K562 (cell line): ENCODE data around the gene DPP9.

ENCODE experiments used
- CBX8 ChIP-seq: fragments of 200-600 bp; sonication (generic); IDR thresholded peaks from 2 replicates; pipeline ENCODE4 v1.6.1; 2012; ENCODE audit warnings: borderline replicate concordance, mixed run types, low read depth, mild to moderate bottlenecking, moderate library complexity, mixed read lengths, low read length, control low read depth, inconsistent platforms; ENCODE audit not compliant: poor library complexity, severe bottlenecking; ENCODE audit errors: extremely low read depth
- CTCF ChIP-seq, 3 experiments: IDR thresholded peaks in 2 of 3; conservative IDR thresholded peaks in 1 of 3; 2 replicates each; pipeline ENCODE4 v1.5.1; 2011 to 2012; ENCODE audit warnings: low read length in 3 of 3, mild to moderate bottlenecking in 3 of 3, control low read depth in 2 of 3, improper control_type of control experiment in 1 of 3, inconsistent platforms in 1 of 3, low read depth in 1 of 3, mixed read lengths in 1 of 3, moderate library complexity in 1 of 3; ENCODE audit not compliant: insufficient read depth in 2 of 3
- EWSR1 ChIP-seq: fragments of 450-650 bp; IDR thresholded peaks from 2 replicates; pipeline ENCODE4 v1.6.1; 2018; ENCODE audit warnings: borderline replicate concordance, mild to moderate bottlenecking, low read depth, moderate library complexity; ENCODE audit not compliant: partially characterized antibody
- EZH2 ChIP-seq: IDR thresholded peaks from 2 replicates; pipeline ENCODE4 v1.6.1; 2012; ENCODE audit warnings: low read depth, mild to moderate bottlenecking, inconsistent platforms, low read length, borderline replicate concordance
- MAFK ChIP-seq: IDR thresholded peaks from 2 replicates; pipeline ENCODE4 v1.6.1; 2011; ENCODE audit warnings: low read length, improper control_type of control experiment
- MAX ChIP-seq: sonication (generic); formaldehyde crosslinking; IDR thresholded peaks from 2 replicates; pipeline ENCODE4 v1.9.0; 2022; ENCODE audit warnings: mild to moderate bottlenecking, missing genetic modification reagents
- POLR2A ChIP-seq: fragments of 450-650 bp; conservative IDR thresholded peaks from 2 replicates; pipeline ENCODE4 v1.6.1; 2016
- USF2 ChIP-seq: sonication (generic); formaldehyde crosslinking; IDR thresholded peaks from 2 replicates; pipeline ENCODE4 v1.5.0; 2020; ENCODE audit warnings: missing genetic modification reagents
- ZBTB1 ChIP-seq: sonication (generic); formaldehyde crosslinking; IDR thresholded peaks from 2 replicates; pipeline ENCODE4 v1.8.1; 2023; ENCODE audit warnings: missing genetic modification reagents, low read depth, mild to moderate bottlenecking, borderline replicate concordance

- TF ChIP-seq CBX8 (no peak), MAFK (no peak), EZH2 (no peak), ZBTB1 (no peak), CTCF (IDR thresholded peaks at IDR 0.05 in 2 of 3, conservative IDR thresholded peaks at IDR 0.05 in 1 of 3; ENCODE audit: insufficient read depth in 2 of 3, low read depth in 1 of 3, low read length in 3 of 3) (no peak), POLR2A (no peak), EWSR1 (no peak), MAX (CRISPR knock-in tag) (no peak), USF2 (CRISPR knock-in tag) (no peak)
Observed at GRCh38 chr19:4722671-4723594, 709 bp downstream of the DPP9 start.
